ENCODE results near the gene IL18RAP.

Gene IL18RAP

GRCh38 chr2:102461188-102461587, 38.2 kb downstream of the IL18RAP start:
- DNase-seq = no peak

GRCh38 chr2:102463160-102463559, 40.2 kb downstream of the IL18RAP start:
- no peak for DNase-seq

- DNase-seq = no peak
These were observed 47.2 kb downstream of the IL18RAP start for GRCh38 chr2:102470168-102470567.

GRCh38 chr2:102473020-102473419, 50.1 kb downstream of the IL18RAP start, which contains the start of gene SLC9A4:
SLC9A4 (plus strand) TSS chr2:102473226; CDS start chr2:102473760, 534 bp downstream.
- peak; percentile 24 to 41 for DNase-seq

- no peak for DNase-seq
These were observed 50.7 kb downstream of the IL18RAP start for GRCh38 chr2:102473631-102474030.

- DNase-seq = no peak
These were observed 51.8 kb downstream of the IL18RAP start for GRCh38 chr2:102474785-102475184.

GRCh38 chr2:102478686-102479470, 55.9 kb downstream of the IL18RAP start:
- DNase-seq = no peak

- no peak for DNase-seq
These were observed 57.6 kb downstream of the IL18RAP start for GRCh38 chr2:102480285-102481195.

GRCh38 chr2:102481931-102482330, 59.0 kb downstream of the IL18RAP start:
- no peak for DNase-seq

- no peak for DNase-seq
These were observed 60.1 kb downstream of the IL18RAP start for GRCh38 chr2:102483086-102483485.

GRCh38 chr2:102484310-102485061, 61.5 kb downstream of the IL18RAP start:
- no peak for DNase-seq

GRCh38 chr2:102485147-102485785, 62.3 kb downstream of the IL18RAP start:
- no peak for DNase-seq

- DNase-seq = no peak
These were observed 64.2 kb downstream of the IL18RAP start for GRCh38 chr2:102486941-102487702.

GRCh38 chr2:102487761-102488462, 65.0 kb downstream of the IL18RAP start:
- no peak for DNase-seq

GRCh38 chr2:102489646-102490045, 66.7 kb downstream of the IL18RAP start:
- DNase-seq = no peak

- no peak for DNase-seq
These were observed 69.0 kb downstream of the IL18RAP start for GRCh38 chr2:102492006-102492405.

GRCh38 chr2:102494570-102494969, 71.6 kb downstream of the IL18RAP start:
- no peak for DNase-seq

GRCh38 chr2:102498414-102498813, 75.5 kb downstream of the IL18RAP start:
- DNase-seq = no peak

GRCh38 chr2:102499558-102499957, 76.6 kb downstream of the IL18RAP start:
- DNase-seq = no peak
